Keratinocyte (primary cell): ENCODE results near the gene ZBTB39. TPM values are rescaled to one million over a fixed set of nuclear protein-coding genes. Genes with fewer than 3 reads are reported as not detected.

ENCODE experiments used
- DNase-seq: peaks from one replicate; pipeline ENCODE4 v3.0.0-alpha.2; 2011; ENCODE audit warnings: low read depth, missing footprints, low spot score
- FAIRE-seq: peaks from 2 replicates; lab custom pipeline; 2011; peaks lifted over from hg19 to GRCh38; lab: Jason Lieb, UNC
- H2AFZ ChIP-seq: 2 replicates; pipeline ENCODE4 v1.6.0; 2012; ENCODE audit warnings: low read length, control low read depth, inconsistent platforms; ENCODE audit not compliant: control insufficient read depth
- H3K27ac ChIP-seq: 2 replicates; pipeline ENCODE4 v1.5.1; 2011; ENCODE audit warnings: low read length; ENCODE audit not compliant: control insufficient read depth, insufficient read depth
- H3K27me3 ChIP-seq: 3 replicates; pipeline ENCODE4 v1.6.0; 2011; ENCODE audit warnings: low read length; ENCODE audit not compliant: control insufficient read depth, insufficient read depth; ENCODE audit errors: extremely low read depth
- H3K36me3 ChIP-seq, 2 experiments: 2 replicates in 1 of 2; 3 replicates in 1 of 2; pipeline ENCODE4 v1.5.1; 2011; ENCODE audit warnings: low read length in 2 of 2, mild to moderate bottlenecking in 1 of 2; ENCODE audit not compliant: control insufficient read depth in 2 of 2, insufficient read depth in 2 of 2; ENCODE audit errors: extremely low read depth in 1 of 2
- H3K4me1 ChIP-seq: 3 replicates; pipeline ENCODE4 v1.5.1; 2011; ENCODE audit warnings: low read length; ENCODE audit not compliant: control insufficient read depth, insufficient read depth; ENCODE audit errors: extremely low read depth
- H3K4me2 ChIP-seq: 3 replicates; pipeline ENCODE4 v1.6.0; 2011; ENCODE audit warnings: low read depth, low read length; ENCODE audit not compliant: control insufficient read depth, insufficient read depth; ENCODE audit errors: extremely low read depth
- H3K4me3 ChIP-seq, 3 experiments: fragments of 200-600 bp in 1 of 3; sonication (generic) in 1 of 3; 2 replicates in 2 of 3; 3 replicates in 1 of 3; pipeline ENCODE4 v1.5.1; 2011 to 2016; ENCODE audit warnings: low read length in 3 of 3, mild to moderate bottlenecking in 3 of 3, control low read depth in 2 of 3, inconsistent platforms in 1 of 3, low read depth in 1 of 3, mixed read lengths in 1 of 3, mixed run types in 1 of 3, moderate library complexity in 1 of 3; ENCODE audit not compliant: control insufficient read depth in 2 of 3, insufficient read depth in 2 of 3; ENCODE audit errors: extremely low read depth in 1 of 3
- H3K79me2 ChIP-seq: 2 replicates; pipeline ENCODE4 v1.6.0; 2012; ENCODE audit warnings: low read length; ENCODE audit not compliant: control insufficient read depth, insufficient read depth
- H3K9ac ChIP-seq: 3 replicates; pipeline ENCODE4 v1.6.0; 2011; ENCODE audit warnings: low read length; ENCODE audit not compliant: control insufficient read depth, insufficient read depth; ENCODE audit errors: extremely low read depth
- H3K9me1 ChIP-seq: 3 replicates; pipeline ENCODE4 v1.6.0; 2011; ENCODE audit warnings: low read length; ENCODE audit not compliant: control insufficient read depth, insufficient read depth; ENCODE audit errors: extremely low read depth
- H3K9me3 ChIP-seq: 2 replicates; pipeline ENCODE4 v1.5.1; 2012; ENCODE audit warnings: low read depth, low read length; ENCODE audit not compliant: control insufficient read depth
- H4K20me1 ChIP-seq: 3 replicates; pipeline ENCODE4 v1.6.0; 2011; ENCODE audit warnings: low read length; ENCODE audit not compliant: control insufficient read depth, insufficient read depth; ENCODE audit errors: extremely low read depth
- CTCF ChIP-seq, 3 experiments: IDR thresholded peaks in 1 of 3; conservative IDR thresholded peaks in 1 of 3; optimal IDR thresholded peaks in 1 of 3; 2 replicates in 2 of 3; 3 replicates in 1 of 3; pipeline versions ENCODE3 to v1.5.1; 2011; ENCODE audit warnings: low read length in 3 of 3, mild to moderate bottlenecking in 3 of 3, moderate library complexity in 2 of 3, control low read depth in 1 of 3, inconsistent platforms in 1 of 3; ENCODE audit not compliant: insufficient read depth in 2 of 3; ENCODE audit errors: extremely low read depth in 1 of 3
- EZH2 ChIP-seq: IDR thresholded peaks from one replicate; pipeline ENCODE4 v1.6.1; 2012; ENCODE audit warnings: inconsistent platforms, mild to moderate bottlenecking, low read length, moderate library complexity
- dilution Hi-C: fragments of 300-500 bp; cut with MboI; formaldehyde crosslinking; loops from one replicate; pipeline ENCODE4 v1.7.0; 2020; ENCODE audit warnings: low sequenced_read_pairs; ENCODE audit not compliant: extremely low pct_ligation_motif_present
- polyA plus RNA-seq, 5 experiments: library from polyadenylated mRNA; depleted of rRNA in 3 of 5; stranded (reverse) in 3 of 5; stranded (forward) in 1 of 5; unstranded in 1 of 5; fragments of >200 nt; gene quantifications; 1 replicate in 1 of 5; 2 replicates in 3 of 5; 3 replicates in 1 of 5; pipeline versions ENCODE4 v1.2.1 to v1.2.3, GENCODE V29; 2011 to 2012; ENCODE audit warnings: missing spikeins in 2 of 5, low read depth in 1 of 5, low replicate concordance in 1 of 5

Gene ZBTB39
- polyA plus RNA-seq, 1 donor (not counting 4 experiments of a cell fraction or from before 2014, with no cell fraction given) = 4.1 TPM

- FAIRE-seq = no peak
Observed at GRCh38 chr12:56951582-56952339, 54.6 kb downstream of the ZBTB39 start.

GRCh38 chr12:56948881-56949280, 57.5 kb downstream of the ZBTB39 start:
- dilution Hi-C loops = no loop called here
- FAIRE-seq (no peak), DNase-seq (no peak)
- H3K79me2 ChIP-seq = no peaks in the 10 kb centered on the region
- no peaks in the 10 kb centered on the region for H3K4me1 ChIP-seq
- H3K9me3 ChIP-seq = no peaks in the 10 kb centered on the region
- no peaks in the 10 kb centered on the region for H3K36me3 ChIP-seq
- no peak overlapping the region for H3K4me2 ChIP-seq
- H2AFZ ChIP-seq = no peak overlapping the region
- H3K27ac ChIP-seq = no peak overlapping the region
- H3K9me1 ChIP-seq = no peaks in the 10 kb centered on the region
- H4K20me1 ChIP-seq = no peaks in the 10 kb centered on the region
- no peaks in the 10 kb centered on the region for H3K27me3 ChIP-seq
- H3K4me3 ChIP-seq = no peak overlapping the region
- TF ChIP-seq CTCF (optimal IDR thresholded peaks at IDR 0.05 in 1 of 3, IDR thresholded peaks at IDR 0.05 in 1 of 3, conservative IDR thresholded peaks at IDR 0.05 in 1 of 3; ENCODE audit: extremely low read depth in 1 of 3, insufficient read depth in 2 of 3, low read length in 3 of 3) = no peak
- no peak for TF ChIP-seq EZH2
- H3K9ac ChIP-seq = no peak overlapping the region

More at GRCh38 chr12:56951582-56952339, 54.6 kb downstream of the ZBTB39 start:
- H2AFZ ChIP-seq = no peak overlapping the region
- no peak overlapping the region for H3K9ac ChIP-seq
- H3K4me3 ChIP-seq = no peak overlapping the region
- no peaks in the 10 kb centered on the region for H4K20me1 ChIP-seq
- TF ChIP-seq CTCF (optimal IDR thresholded peaks at IDR 0.05 in 1 of 3, IDR thresholded peaks at IDR 0.05 in 1 of 3, conservative IDR thresholded peaks at IDR 0.05 in 1 of 3; ENCODE audit: extremely low read depth in 1 of 3, insufficient read depth in 2 of 3, low read length in 3 of 3) (no peak), EZH2 (no peak)
- DNase-seq = no peak
- no peak overlapping the region for H3K27ac ChIP-seq
- H3K4me1 ChIP-seq = peaks cover 5% of the 10 kb centered on the region
- no peaks in the 10 kb centered on the region for H3K36me3 ChIP-seq
- dilution Hi-C loops = no loop called here
- H3K79me2 ChIP-seq = no peaks in the 10 kb centered on the region
- H3K9me3 ChIP-seq = no peaks in the 10 kb centered on the region
- no peaks in the 10 kb centered on the region for H3K9me1 ChIP-seq
- no peaks in the 10 kb centered on the region for H3K27me3 ChIP-seq
- H3K4me2 ChIP-seq = no peak overlapping the region

Other genes starting within 250 kb of the ZBTB39 start
- gene HSD17B6, start 243.2 kb downstream of the ZBTB39 start, polyA plus RNA-seq = 0.21 to 1.3 TPM (median 0.45 TPM) in 3 replicates
- gene SDR9C7, start 72.1 kb downstream of the ZBTB39 start, polyA plus RNA-seq = 1.3 to 2.4 TPM (median 1.3 TPM) in 3 replicates
- gene RDH16, start 48.9 kb downstream of the ZBTB39 start, polyA plus RNA-seq = 0.10 to 0.30 TPM (median 0.21 TPM) in 3 replicates
- gene TAC3, start 10.0 kb upstream of the ZBTB39 start, polyA plus RNA-seq = not detected in 3 replicates
- 0.01 TPM in 1 of 3 replicates, not detected in the others for gene MYO1A, start 43.6 kb upstream of the ZBTB39 start, polyA plus RNA-seq
- gene NEMP1, start 72.2 kb upstream of the ZBTB39 start, polyA plus RNA-seq = 7.4 to 18.6 TPM (median 11.2 TPM) in 3 replicates
- 11.4 to 32.2 TPM (median 22.0 TPM) in 3 replicates for gene NAB2, start 82.6 kb upstream of the ZBTB39 start, polyA plus RNA-seq
- gene STAT6, start 104.8 kb upstream of the ZBTB39 start, polyA plus RNA-seq = 113 to 141 TPM (median 116 TPM) in 3 replicates
- gene LRP1, start 121.9 kb upstream of the ZBTB39 start, polyA plus RNA-seq = 4.9 to 11.3 TPM (median 9.6 TPM) in 3 replicates
- not detected in 3 replicates for gene LRP1-AS, start 141.1 kb upstream of the ZBTB39 start, polyA plus RNA-seq
- gene NXPH4, start 210.2 kb upstream of the ZBTB39 start, polyA plus RNA-seq = 0.97 to 1.4 TPM (median 1.2 TPM) in 3 replicates
- 84.0 to 180 TPM (median 128 TPM) in 3 replicates for gene SHMT2, start 223.2 kb upstream of the ZBTB39 start, polyA plus RNA-seq
- 0.27 to 0.94 TPM (median 0.62 TPM) in 3 replicates for gene STAC3, start 244.6 kb upstream of the ZBTB39 start, polyA plus RNA-seq